ENCODE measurements around the gene SRRM3.

- no peak for TF ChIP-seq ZNF274 (IDR thresholded peaks at IDR 0.05; ENCODE audit: low read depth, low read length)
- TF ChIP-seq SUZ12 (IDR thresholded peaks at IDR 0.05; ENCODE audit: extremely low read depth, insufficient read depth, insufficient read length), result no peak
- no peak for TF ChIP-seq YY1 (IDR thresholded peaks at IDR 0.05; ENCODE audit: insufficient read depth, insufficient read length)
These were observed 35.1 kb upstream of the SRRM3 start for GRCh38 chr7:76166404-76167255.
